ENCODE results near the gene HECW1. TPM values are rescaled to one million over a fixed set of nuclear protein-coding genes. Genes with fewer than 3 reads are reported as not detected.

Gene HECW1
- total and polyA plus RNA-seq, 2 of the 8 experiments (the other 6 are each of a cell fraction or from before 2014, with no cell fraction given): 2.9 to 12.7 TPM

GRCh38 chr7:43306404-43306803 is 194.0 kb downstream of the HECW1 start:
- no peak overlapping the region for H3K23ac ChIP-seq (ENCODE audit: insufficient read length)
- H4K8ac ChIP-seq (ENCODE audit: extremely low read depth, insufficient read depth, low read length): no peak overlapping the region
- no peaks in the 10 kb centered on the region; the same call in 1 of the 2 replicates for H3K23me2 ChIP-seq (ENCODE audit: low read depth, low read length)
- no peak overlapping the region for H3K9ac ChIP-seq (replicated peaks in 1 of 4; ENCODE audit: extremely low read depth in 1 of 4, low read depth in 3 of 4, low read length in 3 of 4)
- H3K14ac ChIP-seq (ENCODE audit: insufficient read length): no peak overlapping the region
- no peak for DNase-seq (ENCODE audit: low read depth in 1 of 2, low spot score in 2 of 2)
- POLR2A ChIA-PET (ENCODE audit: partially characterized antibody): no interaction called here
- H2BK5ac ChIP-seq (ENCODE audit: low read depth, low read length): no peak overlapping the region
- H2BK12ac ChIP-seq (ENCODE audit: low read depth, low read length): no peak overlapping the region
- no peak overlapping the region for H2BK20ac ChIP-seq (ENCODE audit: low read length)
- no peak overlapping the region for H3K56ac ChIP-seq (replicated peaks; ENCODE audit: insufficient read length, low read depth, low read length)
- H3K4me1 ChIP-seq (replicated peaks in 1 of 4; ENCODE audit: control insufficient read depth in 3 of 4, insufficient read depth in 4 of 4, low read length in 3 of 4): peaks cover 0 to 10% (median 6%) of the 10 kb centered on the region in 4 experiments; a peak in 4 of 7 replicates
- H3K4ac ChIP-seq (replicated peaks; ENCODE audit: insufficient read length, low read depth, low read length): no peak overlapping the region
- no peak overlapping the region for H3K4me2 ChIP-seq (ENCODE audit: insufficient read depth in 1 of 2, low read depth in 2 of 2, low read length in 2 of 2)
- H2AK5ac ChIP-seq (ENCODE audit: low read depth, low read length): no peak overlapping the region
- no peaks in the 10 kb centered on the region for H3K27me3 ChIP-seq (replicated peaks in 1 of 4; ENCODE audit: control insufficient read depth in 3 of 4, extremely low read depth in 1 of 4, insufficient read depth in 3 of 4, low read length in 3 of 4)
- CTCF ChIA-PET (ENCODE audit: partially characterized antibody): interaction anchor here (0.8 to 1.5 kb wide), 2 partner anchors 10 to 133 kb away, joined by 3 to 6 read pairs; no protein-coding TSS in a partner anchor
- FAIRE-seq: no peak
- H3K9me3 ChIP-seq (ENCODE audit: insufficient read depth in 2 of 2, low read depth in 1 of 2, low read length in 1 of 2): no peaks in the 10 kb centered on the region
- no peak overlapping the region for H2BK15ac ChIP-seq (ENCODE audit: low read length)
- no peak overlapping the region for H4K5ac ChIP-seq (ENCODE audit: insufficient read length, low read depth, low read length)
- H2AFZ ChIP-seq (ENCODE audit: low read length): no peak overlapping the region
- no peak overlapping the region for H4K91ac ChIP-seq (replicated peaks; ENCODE audit: insufficient read length, low read length)
- H3K36me3 ChIP-seq (ENCODE audit: control insufficient read depth in 2 of 4, insufficient read depth in 4 of 4, low read length in 3 of 4): no peaks in the 10 kb centered on the region
- H3K79me1 ChIP-seq (ENCODE audit: low read depth, low read length): no peaks in the 10 kb centered on the region
- 89% methylated on average over 5 of the region's 5 CpGs; no CpG with 5 or more reads in 1 of the 2 experiments for whole genome bisulfite sequencing, 2 experiments (ENCODE audit: extremely low coverage in 1 of 2, insufficient coverage in 1 of 2, insufficient read length in 1 of 2, insufficient replicate concordance in 2 of 2, low coverage in 1 of 2, low lambda C conversion rate in 2 of 2, missing lambda C conversion rate in 1 of 2)
- no peak overlapping the region for H3K4me3 ChIP-seq (ENCODE audit: extremely low read depth in 1 of 4, insufficient read depth in 2 of 4, low read depth in 3 of 4, low read length in 4 of 4)
- no peak overlapping the region for H3K27ac ChIP-seq (ENCODE audit: low read depth, low read length)
- H2BK120ac ChIP-seq (replicated peaks; ENCODE audit: low read depth, low read length): no peak overlapping the region
- no peaks in the 10 kb centered on the region for H3K79me2 ChIP-seq (ENCODE audit: control insufficient read depth in 1 of 2, insufficient read depth in 2 of 2, low read length in 2 of 2)
- no peak overlapping the region for H3K18ac ChIP-seq (ENCODE audit: extremely low read depth, low read length)
- H4K20me1 ChIP-seq (replicated peaks in 1 of 2; ENCODE audit: control insufficient read depth in 1 of 2, insufficient read depth in 2 of 2, low read length in 2 of 2): no peaks in the 10 kb centered on the region
- no peak for TF ChIP-seq CBX5 (IDR thresholded peaks at IDR 0.05; ENCODE audit: low read depth, low read length)
- no peak for TF ChIP-seq NRF1 (IDR thresholded peaks at IDR 0.05; ENCODE audit: low read depth, low read length)
- no peak for TF ChIP-seq RBBP5 (IDR thresholded peaks at IDR 0.05; ENCODE audit: borderline replicate concordance, low read depth, low read length)
- TF ChIP-seq JUN (IDR thresholded peaks at IDR 0.05; ENCODE audit: low read depth, low read length): no peak
- TF ChIP-seq RAD21 (IDR thresholded peaks at IDR 0.05 in 1 of 2, conservative IDR thresholded peaks at IDR 0.05 in 1 of 2; ENCODE audit: low read depth in 2 of 2, low read length in 2 of 2): no peak

Measured in H1 (cell line).